ENCODE data around the gene OTOS.

OTOS gene

GRCh38 chr2:240135706-240136012 is 4.8 kb downstream of the OTOS start:
- peak in 1 of 4 experiments; percentile 39 for DNase-seq

GRCh38 chr2:240134956-240135520 is 5.4 kb downstream of the OTOS start:
- DNase-seq = no peak

GRCh38 chr2:240134466-240134865 is 6.0 kb downstream of the OTOS start:
- DNase-seq = no peak

- no peak for DNase-seq
Measured at GRCh38 chr2:240133401-240133800, 7.1 kb downstream of the OTOS start.

GRCh38 chr2:240132651-240132980 is 7.8 kb downstream of the OTOS start:
- no peak for DNase-seq

GRCh38 chr2:240131941-240132650 is 8.4 kb downstream of the OTOS start:
- DNase-seq = no peak

- DNase-seq = no peak
Measured at GRCh38 chr2:240131296-240131695, 9.2 kb downstream of the OTOS start.

- DNase-seq = no peak
Measured at GRCh38 chr2:240130393-240131195, 9.9 kb downstream of the OTOS start.

GRCh38 chr2:240129731-240130392 is 10.6 kb downstream of the OTOS start:
- DNase-seq = no peak

- DNase-seq = no peak
Measured at GRCh38 chr2:240129311-240129710, 11.1 kb downstream of the OTOS start.

- no peak for DNase-seq
Measured at GRCh38 chr2:240128608-240129145, 11.8 kb downstream of the OTOS start.

- no peak for DNase-seq
Measured at GRCh38 chr2:240127911-240128607, 12.4 kb downstream of the OTOS start.

- no peak for DNase-seq
Measured at GRCh38 chr2:240127191-240127750, 13.2 kb downstream of the OTOS start.

- no peak for DNase-seq
Measured at GRCh38 chr2:240126731-240127130, 13.7 kb downstream of the OTOS start.

GRCh38 chr2:240125742-240126141 is 14.7 kb downstream of the OTOS start:
- DNase-seq = no peak

GRCh38 chr2:240124651-240125030 is 15.8 kb downstream of the OTOS start:
- DNase-seq = no peak

GRCh38 chr2:240123821-240124650 is 16.4 kb downstream of the OTOS start:
- no peak for DNase-seq

GRCh38 chr2:240121675-240122074 is 18.8 kb downstream of the OTOS start:
- DNase-seq = no peak

GRCh38 chr2:240121190-240121589 is 19.3 kb downstream of the OTOS start:
- DNase-seq = no peak

- DNase-seq = no peak
Measured at GRCh38 chr2:240114233-240114632, 26.2 kb downstream of the OTOS start.

GRCh38 chr2:240112914-240113690 is 27.4 kb downstream of the OTOS start:
- no peak for DNase-seq
